Measurements from ENCODE around the gene SLC46A2. TPM values are rescaled to one million over a fixed set of nuclear protein-coding genes. Genes with fewer than 3 reads are reported as not detected.

SLC46A2 gene
- total RNA-seq, 2 experiments from 2014 or later = not detected

GRCh38 chr9:112849363-112849922 is 41.2 kb downstream of the SLC46A2 start:
- Histone ChIP-seq H3K36me3 (ENCODE audit: insufficient read depth, low read length) (no peaks in the 10 kb centered on the region), H3K4me2 (ENCODE audit: low read length) (no peak overlapping the region), H3K9me3 (ENCODE audit: low read length) (no peaks in the 10 kb centered on the region), H3K9me2 (ENCODE audit: insufficient read depth, low read length) (no peaks in the 10 kb centered on the region), H4K20me1 (ENCODE audit: insufficient read depth, low read length) (no peaks in the 10 kb centered on the region), H3K4me1 (ENCODE audit: insufficient read depth, low read length, poor library complexity, severe bottlenecking) (peaks cover 5% of the 10 kb centered on the region), H3K4me3 (ENCODE audit: low read depth, low read length, poor library complexity, severe bottlenecking) (no peak overlapping the region), H2AFZ (ENCODE audit: low read length) (no peak overlapping the region), H3K79me2 (ENCODE audit: insufficient read depth, low read depth, low read length) (no peaks in the 10 kb centered on the region), H3K27ac (ENCODE audit: low read depth, low read length, poor library complexity, severe bottlenecking) (no peak overlapping the region)
- TF ChIP-seq CTCF (conservative IDR thresholded peaks at IDR 0.05; ENCODE audit: low read length) = no peak
- TF ChIP-seq EZH2phosphoT487 (IDR thresholded peaks at IDR 0.05; ENCODE audit: borderline replicate concordance, low read depth, low read length) = no peak
- intact Hi-C loops (cut with micrococcal nuclease; ENCODE audit: unreplicated experiment) = no loop called here
- DNase-seq (ENCODE audit: low spot score) = no peak
- BruUV-seq (replicated peaks) = no TSS peak
- POLR2A ChIA-PET = no interaction called here
- CTCF ChIA-PET (ENCODE audit: unreplicated experiment) = no interaction called here

- no peak for DNase-seq (ENCODE audit: low spot score)
- Histone ChIP-seq H3K9me2 (ENCODE audit: insufficient read depth, low read length) (no peaks in the 10 kb centered on the region), H3K9me3 (ENCODE audit: low read length) (no peaks in the 10 kb centered on the region), H4K20me1 (ENCODE audit: insufficient read depth, low read length) (no peaks in the 10 kb centered on the region), H3K4me3 (ENCODE audit: low read depth, low read length, poor library complexity, severe bottlenecking) (no peak overlapping the region), H3K27ac (ENCODE audit: low read depth, low read length, poor library complexity, severe bottlenecking) (no peak overlapping the region), H2AFZ (ENCODE audit: low read length) (no peak overlapping the region), H3K36me3 (ENCODE audit: insufficient read depth, low read length) (no peaks in the 10 kb centered on the region), H3K79me2 (ENCODE audit: insufficient read depth, low read depth, low read length) (no peaks in the 10 kb centered on the region), H3K4me2 (ENCODE audit: low read length) (no peak overlapping the region), H3K4me1 (ENCODE audit: insufficient read depth, low read length, poor library complexity, severe bottlenecking) (peaks cover 5% of the 10 kb centered on the region)
- BruUV-seq (replicated peaks) = no TSS peak
- ChIA-PET CTCF (ENCODE audit: unreplicated experiment) (no interaction called here), POLR2A (interaction anchor here (0.6 kb wide), 1 partner anchor 202 kb away, joined by 5 read pairs; no protein-coding TSS in a partner anchor)
- no peak for TF ChIP-seq CTCF (conservative IDR thresholded peaks at IDR 0.05; ENCODE audit: low read length)
- no peak for TF ChIP-seq EZH2phosphoT487 (IDR thresholded peaks at IDR 0.05; ENCODE audit: borderline replicate concordance, low read depth, low read length)
- intact Hi-C loops (cut with micrococcal nuclease; ENCODE audit: unreplicated experiment) = no loop called here
Measured at GRCh38 chr9:112848316-112849151, 42.1 kb downstream of the SLC46A2 start.

All from OCI-LY7 (cell line).